ENCODE data around the gene MAP2K5.

Gene MAP2K5

GRCh38 chr15:67805008-67805665, 262.6 kb downstream of the MAP2K5 start:
- peak overlapping the region; percentile 67 for H2AFZ ChIP-seq (ENCODE audit: low read length)
- no peaks in the 10 kb centered on the region for H3K79me1 ChIP-seq (ENCODE audit: low read depth, low read length)
- peak overlapping the region; percentile 76 for H3K14ac ChIP-seq (ENCODE audit: low read length)
- H3K4ac ChIP-seq (ENCODE audit: low read length), result peak overlapping the region; percentile 15
- peak overlapping the region; percentile 79 for H2BK15ac ChIP-seq (ENCODE audit: low read length)
- H3K4me2 ChIP-seq (ENCODE audit: insufficient read depth, low read length, poor library complexity, severe bottlenecking), result no peak overlapping the region
- H2BK12ac ChIP-seq (ENCODE audit: low read length), result peak overlapping the region; percentile 91
- peaks cover 22 to 34% of the 10 kb centered on the region in 2 donors for H3K4me1 ChIP-seq (ENCODE audit: control insufficient read depth in 2 of 2, insufficient read depth in 1 of 2, low read depth in 1 of 2, low read length in 2 of 2)
- no peak overlapping the region for H4K91ac ChIP-seq (ENCODE audit: low read depth, low read length, poor library complexity)
- peak overlapping the region; percentile 45 for H2BK120ac ChIP-seq (ENCODE audit: low read depth, low read length)
- H3K9ac ChIP-seq (ENCODE audit: low read depth, low read length, poor library complexity), result peak overlapping the region; percentile 63
- no peak overlapping the region for H3K4me3 ChIP-seq (ENCODE audit: low read length in 2 of 2)
- peak overlapping the region; percentile 96 for H2AK5ac ChIP-seq (ENCODE audit: low read depth, low read length)
- no peaks in the 10 kb centered on the region for H3K27me3 ChIP-seq (ENCODE audit: control insufficient read depth in 3 of 3, insufficient read depth in 3 of 3, low read depth in 1 of 3, low read length in 3 of 3)
- H4K8ac ChIP-seq (ENCODE audit: low read depth, low read length), result no peak overlapping the region
- H3K23ac ChIP-seq (ENCODE audit: low read depth, low read length, poor library complexity), result peak overlapping the region; percentile 46
- H3K18ac ChIP-seq (ENCODE audit: low read length), result peak overlapping the region; percentile 88
- no peaks in the 10 kb centered on the region for H3K9me3 ChIP-seq (replicated peaks in 1 of 2; ENCODE audit: control insufficient read depth in 2 of 2, insufficient read depth in 1 of 2, low read depth in 1 of 2, low read length in 2 of 2)
- no peak overlapping the region for H3K27ac ChIP-seq (replicated peaks; ENCODE audit: low read length)
- DNase-seq (ENCODE audit: low spot score), result no peak
- H2BK5ac ChIP-seq (ENCODE audit: low read length), result peak overlapping the region; percentile 62
- H3K36me3 ChIP-seq (replicated peaks in 1 of 2; ENCODE audit: control insufficient read depth in 2 of 2, insufficient read depth in 2 of 2, low read length in 2 of 2), result no peaks in the 10 kb centered on the region
- no CpG with 5 or more reads among the region's 17 CpGs for WGBS, 2 donors (ENCODE audit: extremely low coverage in 2 of 2, insufficient read length in 2 of 2, insufficient replicate concordance in 1 of 2)

GRCh38 chr15:67805666-67806516, 263.4 kb downstream of the MAP2K5 start:
- Histone ChIP-seq H3K79me1 (ENCODE audit: low read depth, low read length) (no peaks in the 10 kb centered on the region), H3K4me1 (ENCODE audit: control insufficient read depth in 2 of 2, insufficient read depth in 1 of 2, low read depth in 1 of 2, low read length in 2 of 2) (peaks cover 22 to 36% of the 10 kb centered on the region in 2 donors), H2BK12ac (ENCODE audit: low read length) (peak overlapping the region; percentile 87), H3K9me3 (replicated peaks in 1 of 2; ENCODE audit: control insufficient read depth in 2 of 2, insufficient read depth in 1 of 2, low read depth in 1 of 2, low read length in 2 of 2) (no peaks in the 10 kb centered on the region), H2BK120ac (ENCODE audit: low read depth, low read length) (peak overlapping the region; percentile 45), H2BK15ac (ENCODE audit: low read length) (peak overlapping the region; percentile 79), H3K9ac (ENCODE audit: low read depth, low read length, poor library complexity) (peak overlapping the region; percentile 73), H3K27ac (replicated peaks; ENCODE audit: low read length) (peak overlapping the region; percentile 24), H3K4me2 (ENCODE audit: insufficient read depth, low read length, poor library complexity, severe bottlenecking) (no peak overlapping the region), H3K18ac (ENCODE audit: low read length) (peak overlapping the region; percentile 88), H3K14ac (ENCODE audit: low read length) (peak overlapping the region; percentile 76), H4K91ac (ENCODE audit: low read depth, low read length, poor library complexity) (no peak overlapping the region), H3K36me3 (replicated peaks in 1 of 2; ENCODE audit: control insufficient read depth in 2 of 2, insufficient read depth in 2 of 2, low read length in 2 of 2) (no peaks in the 10 kb centered on the region), H3K27me3 (ENCODE audit: control insufficient read depth in 3 of 3, insufficient read depth in 3 of 3, low read depth in 1 of 3, low read length in 3 of 3) (no peaks in the 10 kb centered on the region), H2AFZ (ENCODE audit: low read length) (no peak overlapping the region), H3K4ac (ENCODE audit: low read length) (no peak overlapping the region), H2AK5ac (ENCODE audit: low read depth, low read length) (peak overlapping the region; percentile 96), H2BK5ac (ENCODE audit: low read length) (peak overlapping the region; percentile 62), H3K4me3 (ENCODE audit: low read length in 2 of 2) (no peak overlapping the region), H3K23ac (ENCODE audit: low read depth, low read length, poor library complexity) (peak overlapping the region; percentile 46), H4K8ac (ENCODE audit: low read depth, low read length) (no peak overlapping the region)
- no peak for DNase-seq (ENCODE audit: low spot score)
- no CpG with 5 or more reads among the region's 16 CpGs for WGBS, 2 donors (ENCODE audit: extremely low coverage in 2 of 2, insufficient read length in 2 of 2, insufficient replicate concordance in 1 of 2)

- Histone ChIP-seq H2BK15ac (ENCODE audit: low read length) (peak overlapping the region; percentile 28), H3K79me1 (ENCODE audit: low read depth, low read length) (no peaks in the 10 kb centered on the region), H3K9me3 (replicated peaks in 1 of 2; ENCODE audit: control insufficient read depth in 2 of 2, insufficient read depth in 1 of 2, low read depth in 1 of 2, low read length in 2 of 2) (no peaks in the 10 kb centered on the region), H3K27ac (replicated peaks; ENCODE audit: low read length) (no peak overlapping the region), H4K91ac (ENCODE audit: low read depth, low read length, poor library complexity) (no peak overlapping the region), H2AFZ (ENCODE audit: low read length) (no peak overlapping the region), H2BK120ac (ENCODE audit: low read depth, low read length) (peak overlapping the region; percentile 16), H3K4me3 (ENCODE audit: low read length in 2 of 2) (no peak overlapping the region), H3K27me3 (ENCODE audit: control insufficient read depth in 3 of 3, insufficient read depth in 3 of 3, low read depth in 1 of 3, low read length in 3 of 3) (no peaks in the 10 kb centered on the region), H2BK12ac (ENCODE audit: low read length) (no peak overlapping the region), H3K18ac (ENCODE audit: low read length) (peak overlapping the region; percentile 79), H3K4ac (ENCODE audit: low read length) (peak overlapping the region; percentile 39), H4K8ac (ENCODE audit: low read depth, low read length) (no peak overlapping the region), H2AK5ac (ENCODE audit: low read depth, low read length) (peak overlapping the region; percentile 78), H3K4me1 (ENCODE audit: control insufficient read depth in 2 of 2, insufficient read depth in 1 of 2, low read depth in 1 of 2, low read length in 2 of 2) (peaks cover 22 to 36% of the 10 kb centered on the region in 2 donors), H3K23ac (ENCODE audit: low read depth, low read length, poor library complexity) (no peak overlapping the region), H3K14ac (ENCODE audit: low read length) (no peak overlapping the region), H3K36me3 (replicated peaks in 1 of 2; ENCODE audit: control insufficient read depth in 2 of 2, insufficient read depth in 2 of 2, low read length in 2 of 2) (no peaks in the 10 kb centered on the region), H3K9ac (ENCODE audit: low read depth, low read length, poor library complexity) (no peak overlapping the region), H2BK5ac (ENCODE audit: low read length) (no peak overlapping the region), H3K4me2 (ENCODE audit: insufficient read depth, low read length, poor library complexity, severe bottlenecking) (no peak overlapping the region)
- WGBS, 2 donors (ENCODE audit: extremely low coverage in 2 of 2, insufficient read length in 2 of 2, insufficient replicate concordance in 1 of 2), result no CpG with 5 or more reads among the region's 18 CpGs
- no peak for DNase-seq (ENCODE audit: low spot score)
Measured at GRCh38 chr15:67806536-67806935, 264.0 kb downstream of the MAP2K5 start.

GRCh38 chr15:67807141-67807540, 264.6 kb downstream of the MAP2K5 start:
- H3K4me1 ChIP-seq (ENCODE audit: control insufficient read depth in 2 of 2, insufficient read depth in 1 of 2, low read depth in 1 of 2, low read length in 2 of 2), result peaks cover 22 to 39% of the 10 kb centered on the region in 2 donors
- H2BK120ac ChIP-seq (ENCODE audit: low read depth, low read length), result no peak overlapping the region
- no peak overlapping the region for H2BK15ac ChIP-seq (ENCODE audit: low read length)
- DNase-seq (ENCODE audit: low spot score), result no peak
- peak overlapping the region; percentile 64 for H2AK5ac ChIP-seq (ENCODE audit: low read depth, low read length)
- peak overlapping the region; percentile 6 for H3K9ac ChIP-seq (ENCODE audit: low read depth, low read length, poor library complexity)
- H4K91ac ChIP-seq (ENCODE audit: low read depth, low read length, poor library complexity), result no peak overlapping the region
- H3K14ac ChIP-seq (ENCODE audit: low read length), result no peak overlapping the region
- H2BK12ac ChIP-seq (ENCODE audit: low read length), result peak overlapping the region; percentile 30
- no peak overlapping the region for H3K18ac ChIP-seq (ENCODE audit: low read length)
- H3K79me1 ChIP-seq (ENCODE audit: low read depth, low read length), result no peaks in the 10 kb centered on the region
- no peak overlapping the region for H3K4ac ChIP-seq (ENCODE audit: low read length)
- no peaks in the 10 kb centered on the region for H3K9me3 ChIP-seq (replicated peaks in 1 of 2; ENCODE audit: control insufficient read depth in 2 of 2, insufficient read depth in 1 of 2, low read depth in 1 of 2, low read length in 2 of 2)
- no peak overlapping the region for H4K8ac ChIP-seq (ENCODE audit: low read depth, low read length)
- H3K4me2 ChIP-seq (ENCODE audit: insufficient read depth, low read length, poor library complexity, severe bottlenecking), result no peak overlapping the region
- H3K23ac ChIP-seq (ENCODE audit: low read depth, low read length, poor library complexity), result no peak overlapping the region
- H3K4me3 ChIP-seq (ENCODE audit: low read length in 2 of 2), result no peak overlapping the region
- no peak overlapping the region for H2AFZ ChIP-seq (ENCODE audit: low read length)
- WGBS, 2 donors (ENCODE audit: extremely low coverage in 2 of 2, insufficient read length in 2 of 2, insufficient replicate concordance in 1 of 2), result no CpG with 5 or more reads among the region's 5 CpGs
- H3K27ac ChIP-seq (replicated peaks; ENCODE audit: low read length), result no peak overlapping the region
- no peaks in the 10 kb centered on the region for H3K36me3 ChIP-seq (replicated peaks in 1 of 2; ENCODE audit: control insufficient read depth in 2 of 2, insufficient read depth in 2 of 2, low read length in 2 of 2)
- no peaks in the 10 kb centered on the region for H3K27me3 ChIP-seq (ENCODE audit: control insufficient read depth in 3 of 3, insufficient read depth in 3 of 3, low read depth in 1 of 3, low read length in 3 of 3)
- no peak overlapping the region for H2BK5ac ChIP-seq (ENCODE audit: low read length)

Measured in neuronal stem cell (in vitro differentiated cells).